Body of pancreas (tissue), 4 donors: ENCODE measurements around the gene CASP4.

ENCODE experiments used
- CTCF ChIP-seq, 7 experiments: fragments of 450-650 bp in 4 of 7; fragments of 200-600 bp in 3 of 7; sonication (generic) in 3 of 7; IDR thresholded peaks; one replicate each; pipeline ENCODE4 v1.5.1; 2016 to 2019; ENCODE audit warnings: antibody characterized with exemption in 7 of 7
- POLR2A ChIP-seq, 3 donors: fragments of 450-650 bp; IDR thresholded peaks; one replicate each; pipeline ENCODE4 v1.6.1; 2016; ENCODE audit warnings: antibody characterized with exemption in 3 of 3, mild to moderate bottlenecking in 2 of 3

DNA sequence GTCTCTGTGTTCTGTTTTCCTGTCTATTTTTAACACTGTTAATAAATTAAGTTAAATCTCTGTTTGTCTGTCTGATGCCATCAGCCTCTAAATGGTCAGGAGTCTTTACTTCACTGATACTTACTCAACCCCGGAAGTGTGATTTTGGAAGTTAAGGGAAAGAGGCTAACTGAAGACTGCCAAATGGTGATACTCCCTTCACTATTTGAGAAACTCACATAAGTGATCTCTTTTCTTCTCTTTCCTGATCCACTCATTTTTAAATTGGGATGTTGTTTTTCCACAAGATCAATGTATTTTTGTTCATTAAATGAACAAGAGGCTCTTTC lies 69.7 kb downstream of the CASP4 start:
- no peak for TF ChIP-seq CTCF (IDR thresholded peaks at IDR 0.05)
- TF ChIP-seq POLR2A (IDR thresholded peaks at IDR 0.05): no peak
